Measurements from ENCODE around the gene ZNF646.

Gene ZNF646

DNA sequence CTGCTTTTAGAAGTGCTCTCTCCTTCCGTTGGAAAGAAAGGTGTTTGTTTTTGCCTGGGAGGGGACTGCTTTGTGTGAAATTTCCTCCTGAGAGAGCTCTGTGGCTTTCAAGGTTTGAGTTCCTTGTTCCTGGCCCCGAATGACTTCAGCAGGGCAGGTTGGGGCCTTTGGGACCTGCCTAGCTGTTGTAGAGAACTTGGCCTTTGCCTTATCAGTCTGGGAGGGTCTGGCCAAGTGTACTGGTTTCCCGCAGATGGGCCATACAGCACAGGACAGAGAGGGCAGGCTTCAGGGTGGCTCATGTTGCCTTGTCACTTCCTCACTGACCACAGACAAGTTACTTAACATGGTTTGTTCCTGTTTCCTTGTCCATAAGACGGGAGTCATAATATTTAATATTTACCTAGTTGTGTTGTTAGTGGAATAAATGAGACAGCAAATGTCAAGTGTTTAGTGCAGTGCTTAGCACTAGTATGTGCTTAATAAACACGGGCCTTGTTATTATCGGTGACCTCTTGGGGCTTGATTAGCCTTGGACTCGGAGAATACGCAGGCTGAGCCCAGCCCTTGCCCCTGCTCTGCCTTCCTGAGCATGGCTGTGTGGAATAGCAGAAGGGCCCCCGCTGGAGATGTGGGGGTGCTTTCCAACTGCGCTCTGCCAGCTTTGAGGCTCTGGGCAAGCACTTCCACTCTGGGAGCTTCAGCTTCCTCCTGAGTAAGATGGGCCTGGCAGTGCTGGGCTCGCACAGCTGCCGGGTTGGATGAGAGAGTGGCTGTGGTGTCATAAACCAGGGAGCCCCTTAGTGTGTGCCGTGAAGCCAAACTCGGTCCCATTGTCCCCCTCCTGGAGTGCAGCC is 54.7 kb downstream of the ZNF646 start:
- H3K4me3 ChIP-seq (ENCODE audit: low read length), result no peak overlapping the region
- H2AFZ ChIP-seq (ENCODE audit: low read depth, low read length), result no peak overlapping the region
- no peaks in the 10 kb centered on the region for H3K79me2 ChIP-seq (ENCODE audit: low read length)
- no peak overlapping the region for H3K9ac ChIP-seq (ENCODE audit: low read length)
- no peak overlapping the region for H3K27ac ChIP-seq (ENCODE audit: low read length)
- TF ChIP-seq, protein P1, sequence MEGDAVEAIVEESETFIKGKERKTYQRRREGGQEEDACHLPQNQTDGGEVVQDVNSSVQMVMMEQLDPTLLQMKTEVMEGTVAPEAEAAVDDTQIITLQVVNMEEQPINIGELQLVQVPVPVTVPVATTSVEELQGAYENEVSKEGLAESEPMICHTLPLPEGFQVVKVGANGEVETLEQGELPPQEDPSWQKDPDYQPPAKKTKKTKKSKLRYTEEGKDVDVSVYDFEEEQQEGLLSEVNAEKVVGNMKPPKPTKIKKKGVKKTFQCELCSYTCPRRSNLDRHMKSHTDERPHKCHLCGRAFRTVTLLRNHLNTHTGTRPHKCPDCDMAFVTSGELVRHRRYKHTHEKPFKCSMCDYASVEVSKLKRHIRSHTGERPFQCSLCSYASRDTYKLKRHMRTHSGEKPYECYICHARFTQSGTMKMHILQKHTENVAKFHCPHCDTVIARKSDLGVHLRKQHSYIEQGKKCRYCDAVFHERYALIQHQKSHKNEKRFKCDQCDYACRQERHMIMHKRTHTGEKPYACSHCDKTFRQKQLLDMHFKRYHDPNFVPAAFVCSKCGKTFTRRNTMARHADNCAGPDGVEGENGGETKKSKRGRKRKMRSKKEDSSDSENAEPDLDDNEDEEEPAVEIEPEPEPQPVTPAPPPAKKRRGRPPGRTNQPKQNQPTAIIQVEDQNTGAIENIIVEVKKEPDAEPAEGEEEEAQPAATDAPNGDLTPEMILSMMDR (IDR thresholded peaks at IDR 0.05; ENCODE audit: low read depth, low read length), result no peak
- TF ChIP-seq EZH2phosphoT487 (IDR thresholded peaks at IDR 0.05; ENCODE audit: low read depth), result no peak
- H3K4me1 ChIP-seq (ENCODE audit: low read length), result no peaks in the 10 kb centered on the region
- H3K4me2 ChIP-seq (ENCODE audit: low read length), result no peak overlapping the region
- H3K27me3 ChIP-seq (ENCODE audit: low read depth, low read length), result no peaks in the 10 kb centered on the region
- no peaks in the 10 kb centered on the region for H4K20me1 ChIP-seq (ENCODE audit: insufficient read depth, low read length)
- H3K9me3 ChIP-seq (ENCODE audit: insufficient read depth, low read length), result no peaks in the 10 kb centered on the region
- no peaks in the 10 kb centered on the region for H3K36me3 ChIP-seq (replicated peaks; ENCODE audit: low read depth, low read length)

- Histone ChIP-seq H3K79me2 (ENCODE audit: low read length) (no peaks in the 10 kb centered on the region), H3K27ac (ENCODE audit: low read length) (no peak overlapping the region), H3K27me3 (ENCODE audit: low read depth, low read length) (no peaks in the 10 kb centered on the region), H2AFZ (ENCODE audit: low read depth, low read length) (no peak overlapping the region), H3K36me3 (replicated peaks; ENCODE audit: low read depth, low read length) (no peaks in the 10 kb centered on the region), H3K4me3 (ENCODE audit: low read length) (no peak overlapping the region), H3K9ac (ENCODE audit: low read length) (no peak overlapping the region), H3K4me1 (ENCODE audit: low read length) (no peaks in the 10 kb centered on the region), H3K9me3 (ENCODE audit: insufficient read depth, low read length) (no peaks in the 10 kb centered on the region), H3K4me2 (ENCODE audit: low read length) (no peak overlapping the region), H4K20me1 (ENCODE audit: insufficient read depth, low read length) (no peaks in the 10 kb centered on the region)
- TF ChIP-seq, protein P1 (IDR thresholded peaks at IDR 0.05; ENCODE audit: low read depth, low read length), result no peak
- TF ChIP-seq EZH2phosphoT487 (IDR thresholded peaks at IDR 0.05; ENCODE audit: low read depth), result no peak
Observed at GRCh38 chr16:31129568-31130335, 55.5 kb downstream of the ZNF646 start.

DNA sequence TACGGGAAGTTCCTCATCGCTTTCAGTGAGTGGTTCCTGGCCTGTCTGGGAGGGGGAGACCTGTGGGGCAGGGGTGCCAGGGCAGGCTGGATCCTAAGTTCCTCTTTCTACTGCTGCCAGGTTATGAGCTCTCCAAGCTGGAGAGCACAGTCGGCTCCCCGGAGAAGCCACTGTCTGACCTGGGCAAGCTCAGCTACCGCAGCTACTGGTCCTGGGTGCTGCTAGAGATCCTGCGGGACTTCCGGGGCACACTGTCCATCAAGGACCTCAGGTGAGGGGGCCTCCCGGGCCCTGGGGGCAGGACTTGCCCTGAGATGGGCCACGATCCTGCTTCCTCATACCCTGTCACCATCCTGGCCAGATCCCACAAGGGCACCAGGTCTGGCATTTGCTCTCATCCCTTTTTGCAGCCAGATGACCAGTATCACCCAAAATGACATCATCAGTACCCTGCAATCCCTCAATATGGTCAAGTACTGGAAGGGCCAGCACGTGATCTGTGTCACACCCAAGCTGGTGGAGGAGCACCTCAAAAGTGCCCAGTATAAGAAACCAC is 56.2 kb downstream of the ZNF646 start:
- Histone ChIP-seq H3K4me2 (ENCODE audit: low read length) (no peak overlapping the region), H3K4me3 (ENCODE audit: low read length) (no peak overlapping the region), H4K20me1 (ENCODE audit: insufficient read depth, low read length) (no peaks in the 10 kb centered on the region), H3K27me3 (ENCODE audit: low read depth, low read length) (no peaks in the 10 kb centered on the region), H3K79me2 (ENCODE audit: low read length) (no peaks in the 10 kb centered on the region), H3K9ac (ENCODE audit: low read length) (no peak overlapping the region), H3K9me3 (ENCODE audit: insufficient read depth, low read length) (no peaks in the 10 kb centered on the region), H2AFZ (ENCODE audit: low read depth, low read length) (no peak overlapping the region), H3K4me1 (ENCODE audit: low read length) (no peaks in the 10 kb centered on the region), H3K36me3 (replicated peaks; ENCODE audit: low read depth, low read length) (no peaks in the 10 kb centered on the region), H3K27ac (ENCODE audit: low read length) (no peak overlapping the region)
- TF ChIP-seq, protein P1 (IDR thresholded peaks at IDR 0.05; ENCODE audit: low read depth, low read length), result no peak
- TF ChIP-seq EZH2phosphoT487 (IDR thresholded peaks at IDR 0.05; ENCODE audit: low read depth), result no peak

DNA sequence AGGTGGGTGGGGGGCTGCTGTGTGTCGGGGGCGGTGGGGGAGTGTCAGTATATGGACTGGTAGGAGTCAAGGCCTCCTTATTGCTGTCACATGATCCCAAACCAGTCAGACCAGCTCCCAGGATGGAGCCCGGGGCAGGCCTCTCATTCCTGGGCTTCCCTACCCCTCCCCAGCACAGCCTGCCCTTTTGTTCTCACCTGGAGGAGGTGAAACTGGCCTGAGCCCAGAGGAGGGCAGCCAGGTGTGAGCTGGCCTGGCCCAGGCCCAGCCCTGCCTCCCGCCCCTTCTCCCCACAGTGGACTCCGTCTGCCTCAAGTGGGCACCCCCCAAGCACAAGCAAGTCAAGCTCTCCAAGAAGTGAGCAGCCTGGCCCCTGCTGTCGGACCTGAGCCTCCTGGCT is 56.7 kb downstream of the ZNF646 start:
- Histone ChIP-seq H3K4me1 (ENCODE audit: low read length) (no peaks in the 10 kb centered on the region), H3K27ac (ENCODE audit: low read length) (no peak overlapping the region), H3K36me3 (replicated peaks; ENCODE audit: low read depth, low read length) (no peaks in the 10 kb centered on the region), H3K9ac (ENCODE audit: low read length) (no peak overlapping the region), H4K20me1 (ENCODE audit: insufficient read depth, low read length) (no peaks in the 10 kb centered on the region), H3K4me3 (ENCODE audit: low read length) (no peak overlapping the region), H3K27me3 (ENCODE audit: low read depth, low read length) (no peaks in the 10 kb centered on the region), H3K4me2 (ENCODE audit: low read length) (no peak overlapping the region), H3K9me3 (ENCODE audit: insufficient read depth, low read length) (no peaks in the 10 kb centered on the region), H3K79me2 (ENCODE audit: low read length) (no peaks in the 10 kb centered on the region), H2AFZ (ENCODE audit: low read depth, low read length) (no peak overlapping the region)
- TF ChIP-seq, protein P1 (IDR thresholded peaks at IDR 0.05; ENCODE audit: low read depth, low read length), result no peak
- TF ChIP-seq EZH2phosphoT487 (IDR thresholded peaks at IDR 0.05; ENCODE audit: low read depth), result no peak

Data from OCI-LY3 (cell line).